Vagina (tissue), 2 donors: ENCODE measurements around the gene TXNRD1.

Experiments
- POLR2AphosphoS5 ChIP-seq, 2 donors: sonication (generic); formaldehyde crosslinking; IDR thresholded peaks; one replicate each; pipeline ENCODE4 v1.9.0; 2017; ENCODE audit warnings: antibody characterized with exemption in 2 of 2, mild to moderate bottlenecking in 2 of 2, low read depth in 1 of 2; ENCODE audit not compliant: insufficient read depth in 1 of 2
- TF ChIP-seq, protein P1 (sequence below), 3 experiments: fragments of 450-650 bp in 2 of 3; fragments of 200-600 bp in 1 of 3; sonication (generic) in 1 of 3; IDR thresholded peaks; one replicate each; pipeline ENCODE4 v1.5.1; 2017 to 2019; ENCODE audit warnings: antibody characterized with exemption in 3 of 3, mild to moderate bottlenecking in 2 of 3, moderate library complexity in 2 of 3

DNA sequence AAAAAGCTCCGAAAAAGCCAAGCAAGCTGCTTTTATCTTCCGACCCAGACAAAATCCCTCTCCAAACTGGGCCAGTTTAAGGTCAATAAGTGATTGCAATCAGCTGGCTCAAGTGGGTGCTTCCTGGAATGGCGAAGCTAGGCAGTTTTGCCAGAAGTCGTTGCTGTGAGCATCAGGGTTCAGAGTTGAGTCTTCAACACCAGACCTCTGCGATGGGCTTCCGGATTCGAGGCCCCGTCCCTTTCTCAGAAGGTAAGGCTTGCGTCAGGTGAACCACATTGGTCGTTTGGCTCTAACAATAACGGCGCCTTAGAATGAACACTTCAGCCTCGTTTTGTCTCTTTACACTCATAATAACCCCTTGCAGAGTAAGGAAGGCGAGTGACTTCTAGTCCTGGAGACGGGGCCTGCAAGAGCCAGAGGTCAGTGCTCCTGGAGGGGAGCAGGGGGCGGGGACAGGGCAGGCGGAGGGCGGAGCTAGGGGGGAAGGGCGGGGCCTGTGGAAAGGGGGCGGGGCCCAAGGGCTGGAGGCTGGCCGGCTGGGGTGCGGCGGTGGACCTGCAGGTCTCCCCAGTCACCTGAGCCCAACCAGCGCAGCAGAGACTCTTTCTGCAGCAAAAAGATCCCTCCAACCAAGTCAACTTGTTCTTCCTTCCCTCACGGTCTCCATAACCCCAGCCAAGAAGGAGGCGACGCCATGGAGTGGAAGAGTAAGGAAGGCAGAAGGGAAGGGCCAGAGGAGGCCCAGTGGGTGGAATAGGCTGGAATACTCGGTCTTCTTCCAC is 43.6 kb upstream of the TXNRD1 start:
- TF ChIP-seq, protein P1, sequence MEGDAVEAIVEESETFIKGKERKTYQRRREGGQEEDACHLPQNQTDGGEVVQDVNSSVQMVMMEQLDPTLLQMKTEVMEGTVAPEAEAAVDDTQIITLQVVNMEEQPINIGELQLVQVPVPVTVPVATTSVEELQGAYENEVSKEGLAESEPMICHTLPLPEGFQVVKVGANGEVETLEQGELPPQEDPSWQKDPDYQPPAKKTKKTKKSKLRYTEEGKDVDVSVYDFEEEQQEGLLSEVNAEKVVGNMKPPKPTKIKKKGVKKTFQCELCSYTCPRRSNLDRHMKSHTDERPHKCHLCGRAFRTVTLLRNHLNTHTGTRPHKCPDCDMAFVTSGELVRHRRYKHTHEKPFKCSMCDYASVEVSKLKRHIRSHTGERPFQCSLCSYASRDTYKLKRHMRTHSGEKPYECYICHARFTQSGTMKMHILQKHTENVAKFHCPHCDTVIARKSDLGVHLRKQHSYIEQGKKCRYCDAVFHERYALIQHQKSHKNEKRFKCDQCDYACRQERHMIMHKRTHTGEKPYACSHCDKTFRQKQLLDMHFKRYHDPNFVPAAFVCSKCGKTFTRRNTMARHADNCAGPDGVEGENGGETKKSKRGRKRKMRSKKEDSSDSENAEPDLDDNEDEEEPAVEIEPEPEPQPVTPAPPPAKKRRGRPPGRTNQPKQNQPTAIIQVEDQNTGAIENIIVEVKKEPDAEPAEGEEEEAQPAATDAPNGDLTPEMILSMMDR (IDR thresholded peaks at IDR 0.05): no peak
- no peak for TF ChIP-seq POLR2AphosphoS5 (IDR thresholded peaks at IDR 0.05; ENCODE audit: insufficient read depth in 1 of 2, low read depth in 1 of 2)
